WTC11 (cell line): ENCODE measurements around the gene RPTOR.

ENCODE experiments used
- ATF1 ChIP-seq: sonication (generic); formaldehyde crosslinking; IDR thresholded peaks from 2 replicates; pipeline ENCODE4 v1.8.1; 2023; ENCODE audit warnings: mild to moderate bottlenecking, moderate library complexity, missing genetic modification reagents
- NR1H2 ChIP-seq: sonication (generic); formaldehyde crosslinking; IDR thresholded peaks from 2 replicates; pipeline ENCODE4 v1.9.0; 2021; ENCODE audit warnings: mild to moderate bottlenecking, moderate library complexity, missing genetic modification reagents

DNA sequence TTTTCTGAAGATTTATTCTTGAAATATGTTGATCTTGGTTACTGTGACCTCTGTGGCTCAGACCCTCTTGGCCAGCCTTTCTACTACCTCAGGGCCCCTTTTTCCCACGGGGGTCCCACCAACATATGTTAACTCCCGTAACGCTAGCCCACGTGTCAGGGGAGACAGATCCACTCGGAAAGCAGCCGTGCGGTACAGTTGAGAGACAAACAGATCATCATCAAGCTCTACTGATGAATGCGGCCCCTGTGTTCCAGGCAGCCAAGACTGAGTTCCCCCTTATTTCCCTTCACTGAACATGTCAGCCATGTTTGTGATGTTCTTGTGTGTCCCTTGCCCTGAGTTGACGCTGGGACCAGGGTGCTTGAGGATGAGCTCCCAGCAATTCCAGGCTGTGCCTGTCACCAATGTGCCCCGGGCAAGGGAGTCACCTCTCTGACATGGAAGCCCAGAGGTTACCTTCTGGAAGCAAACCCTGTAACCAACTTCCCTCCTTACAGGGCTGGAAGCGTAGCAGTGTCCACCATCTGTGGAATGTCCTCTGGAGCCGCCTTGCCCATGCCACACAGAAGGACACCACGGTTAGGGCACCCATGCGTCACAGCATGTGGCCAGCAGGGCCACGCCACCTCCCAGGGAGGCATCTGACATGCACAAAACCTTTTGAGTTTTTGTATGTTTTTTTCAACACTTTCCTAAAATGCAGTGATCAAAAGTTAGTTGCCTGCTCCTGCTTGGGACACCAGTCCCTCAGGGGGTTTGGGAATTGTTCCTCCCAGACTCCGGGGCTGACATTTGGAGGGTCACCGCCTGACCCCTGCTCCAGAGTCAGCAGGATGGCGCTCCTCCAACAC, 253.3 kb downstream of the RPTOR start:
- TF ChIP-seq NR1H2 (no peak), ATF1 (CRISPR knock-in tag) (no peak)
